Astrocyte (in vitro differentiated cells and primary cell): Measurements from ENCODE around the gene MICAL3. TPM values are rescaled to one million over a fixed set of nuclear protein-coding genes. Genes with fewer than 3 reads are reported as not detected.
A peak's percentile ranks its signal among the peaks of the same experiment; 100 is the strongest.

Experiments used
- DNase-seq: peaks from one replicate; pipeline ENCODE4 v3.0.0-alpha.2; 2010; ENCODE audit warnings: low read depth
- FAIRE-seq: peaks from 2 replicates; lab custom pipeline; 2011; peaks lifted over from hg19 to GRCh38; lab: Jason Lieb, UNC
- H2AFZ ChIP-seq: 2 replicates; pipeline ENCODE4 v1.6.0; 2012; ENCODE audit warnings: low read depth, low read length, inconsistent platforms
- H3K27ac ChIP-seq: 2 replicates; pipeline ENCODE4 v1.5.1; 2011; ENCODE audit warnings: low read depth, low read length, inconsistent platforms
- H3K27me3 ChIP-seq: 2 replicates; pipeline ENCODE4 v1.6.0; 2011; ENCODE audit warnings: low read length, inconsistent platforms; ENCODE audit not compliant: insufficient read depth
- H3K36me3 ChIP-seq: 2 replicates; pipeline ENCODE4 v1.5.1; 2011; ENCODE audit warnings: low read length, inconsistent platforms; ENCODE audit not compliant: insufficient read depth
- H3K4me1 ChIP-seq: 2 replicates; pipeline ENCODE4 v1.5.1; 2011; ENCODE audit warnings: low read length, inconsistent platforms; ENCODE audit not compliant: insufficient read depth
- H3K4me2 ChIP-seq: 2 replicates; pipeline ENCODE4 v1.6.0; 2012; ENCODE audit warnings: low read length, inconsistent platforms
- H3K4me3 ChIP-seq: 2 replicates; pipeline ENCODE4 v1.5.1; 2011; ENCODE audit warnings: low read depth, mild to moderate bottlenecking, low read length, inconsistent platforms; ENCODE audit not compliant: insufficient read depth
- H3K79me2 ChIP-seq: 2 replicates; pipeline ENCODE4 v1.6.0; 2012; ENCODE audit warnings: mild to moderate bottlenecking, low read length, inconsistent platforms; ENCODE audit not compliant: insufficient read depth
- H3K9ac ChIP-seq: 2 replicates; pipeline ENCODE4 v1.6.0; 2012; ENCODE audit warnings: mild to moderate bottlenecking, low read length, inconsistent platforms
- H3K9me3 ChIP-seq: 2 replicates; pipeline ENCODE4 v1.5.1; 2012; ENCODE audit warnings: low read depth, mild to moderate bottlenecking, low read length, inconsistent platforms; ENCODE audit not compliant: insufficient read depth
- H4K20me1 ChIP-seq: 2 replicates; pipeline ENCODE4 v1.6.0; 2012; ENCODE audit warnings: low read length, inconsistent platforms; ENCODE audit not compliant: insufficient read depth
- H3K27ac Mint-ChIP-seq: one replicate; pipeline ENCODE4 v1.8.0; 2021; ENCODE audit warnings: mild to moderate bottlenecking, mixed read lengths; ENCODE audit not compliant: unreplicated experiment
- H3K27me3 Mint-ChIP-seq: one replicate; pipeline ENCODE4 v1.8.0; 2021; ENCODE audit warnings: low read depth, mixed read lengths; ENCODE audit not compliant: unreplicated experiment
- H3K36me3 Mint-ChIP-seq: one replicate; pipeline ENCODE4 v1.8.0; 2021; ENCODE audit warnings: low read depth, mixed read lengths; ENCODE audit not compliant: unreplicated experiment
- H3K4me1 Mint-ChIP-seq: one replicate; pipeline ENCODE4 v1.8.0; 2021; ENCODE audit warnings: low read depth, mixed read lengths; ENCODE audit not compliant: unreplicated experiment
- H3K4me3 Mint-ChIP-seq: one replicate; pipeline ENCODE4 v1.8.0; 2021; ENCODE audit warnings: mild to moderate bottlenecking, moderate library complexity, mixed read lengths; ENCODE audit not compliant: unreplicated experiment
- H3K9me3 Mint-ChIP-seq: one replicate; pipeline ENCODE4 v1.8.0; 2021; ENCODE audit warnings: mild to moderate bottlenecking, mixed read lengths; ENCODE audit not compliant: unreplicated experiment
- EZH2 ChIP-seq: IDR thresholded peaks from 2 replicates; pipeline ENCODE4 v1.6.1; 2012; ENCODE audit warnings: mild to moderate bottlenecking, low read length, inconsistent platforms; ENCODE audit not compliant: insufficient read depth
- total RNA-seq: library from RNA; stranded (reverse); gene quantifications from 2 replicates; pipeline ENCODE4 v1.2.1, GENCODE V29; 2021
- TF ChIP-seq, protein P1 (sequence below): IDR thresholded peaks from 2 replicates; pipeline ENCODE4 v1.5.1; 2011; ENCODE audit warnings: low read depth, mild to moderate bottlenecking, inconsistent platforms, low read length, moderate library complexity; ENCODE audit not compliant: insufficient read depth

Gene MICAL3
- total RNA-seq, 1 donor from 2014 or later, result 113 TPM

DNA sequence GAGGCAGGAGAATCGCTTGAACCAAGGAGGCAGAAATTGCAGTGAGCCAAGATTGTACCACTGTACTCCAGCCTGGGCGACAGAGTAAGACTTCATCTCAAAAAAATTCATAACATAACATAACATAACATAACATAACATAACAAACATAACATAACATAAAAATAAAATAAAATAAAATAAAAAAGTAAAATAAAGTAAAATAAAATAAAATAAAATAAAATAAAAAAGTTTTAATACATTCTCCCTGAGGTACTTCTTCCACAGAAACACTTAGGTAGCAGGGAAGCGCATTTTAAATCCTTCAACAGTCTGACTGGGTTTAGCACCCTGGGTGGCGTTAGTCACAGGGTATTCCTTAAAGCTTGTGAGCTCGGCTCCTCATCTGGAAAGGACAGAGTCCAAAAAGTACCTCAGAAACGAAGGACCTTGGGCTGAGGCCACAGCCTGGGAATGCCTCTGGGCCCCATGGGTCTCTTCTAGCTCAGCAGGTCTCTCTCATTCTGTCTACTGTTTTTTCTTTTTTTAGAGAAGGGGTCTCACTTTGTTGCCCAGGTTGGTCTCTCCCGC lies 41.7 kb downstream of the MICAL3 start:
- Histone ChIP-seq H3K4me2 (no peak overlapping the region), H2AFZ (no peak overlapping the region), H3K4me1 (peaks cover 7% of the 10 kb centered on the region), H3K27me3 (no peaks in the 10 kb centered on the region), H3K4me3 (no peak overlapping the region), H3K9me3 (no peaks in the 10 kb centered on the region), H3K27ac (no peak overlapping the region), H3K36me3 (no peaks in the 10 kb centered on the region), H4K20me1 (peaks cover 67% of the 10 kb centered on the region), H3K9ac (no peak overlapping the region), H3K79me2 (peaks cover 87% of the 10 kb centered on the region)
- H3K36me3 Mint-ChIP-seq, result peaks cover 3% of the 10 kb centered on the region
- no peak overlapping the region for H3K27ac Mint-ChIP-seq
- H3K27me3 Mint-ChIP-seq, result no peaks in the 10 kb centered on the region
- no peaks in the 10 kb centered on the region for H3K9me3 Mint-ChIP-seq
- no peak overlapping the region for H3K4me3 Mint-ChIP-seq
- peaks cover 51% of the 10 kb centered on the region for H3K4me1 Mint-ChIP-seq
- TF ChIP-seq EZH2, result no peak
- TF ChIP-seq, protein P1, sequence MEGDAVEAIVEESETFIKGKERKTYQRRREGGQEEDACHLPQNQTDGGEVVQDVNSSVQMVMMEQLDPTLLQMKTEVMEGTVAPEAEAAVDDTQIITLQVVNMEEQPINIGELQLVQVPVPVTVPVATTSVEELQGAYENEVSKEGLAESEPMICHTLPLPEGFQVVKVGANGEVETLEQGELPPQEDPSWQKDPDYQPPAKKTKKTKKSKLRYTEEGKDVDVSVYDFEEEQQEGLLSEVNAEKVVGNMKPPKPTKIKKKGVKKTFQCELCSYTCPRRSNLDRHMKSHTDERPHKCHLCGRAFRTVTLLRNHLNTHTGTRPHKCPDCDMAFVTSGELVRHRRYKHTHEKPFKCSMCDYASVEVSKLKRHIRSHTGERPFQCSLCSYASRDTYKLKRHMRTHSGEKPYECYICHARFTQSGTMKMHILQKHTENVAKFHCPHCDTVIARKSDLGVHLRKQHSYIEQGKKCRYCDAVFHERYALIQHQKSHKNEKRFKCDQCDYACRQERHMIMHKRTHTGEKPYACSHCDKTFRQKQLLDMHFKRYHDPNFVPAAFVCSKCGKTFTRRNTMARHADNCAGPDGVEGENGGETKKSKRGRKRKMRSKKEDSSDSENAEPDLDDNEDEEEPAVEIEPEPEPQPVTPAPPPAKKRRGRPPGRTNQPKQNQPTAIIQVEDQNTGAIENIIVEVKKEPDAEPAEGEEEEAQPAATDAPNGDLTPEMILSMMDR, result no peak
- no peak for DNase-seq
- no peak for FAIRE-seq

- no peak overlapping the region for H2AFZ ChIP-seq
- no peak for DNase-seq
- peaks cover 41% of the 10 kb centered on the region for H3K4me1 Mint-ChIP-seq
- H3K4me3 ChIP-seq, result no peak overlapping the region
- no peaks in the 10 kb centered on the region for H3K27me3 Mint-ChIP-seq
- H3K27ac ChIP-seq, result no peak overlapping the region
- H3K36me3 ChIP-seq, result no peaks in the 10 kb centered on the region
- H3K79me2 ChIP-seq, result peaks cover 86% of the 10 kb centered on the region
- H3K27ac Mint-ChIP-seq, result no peak overlapping the region
- H3K4me1 ChIP-seq, result peaks cover 5% of the 10 kb centered on the region
- H4K20me1 ChIP-seq, result peaks cover 56% of the 10 kb centered on the region
- peaks cover 3% of the 10 kb centered on the region for H3K36me3 Mint-ChIP-seq
- no peak for FAIRE-seq
- no peak overlapping the region for H3K9ac ChIP-seq
- H3K4me2 ChIP-seq, result no peak overlapping the region
- H3K4me3 Mint-ChIP-seq, result no peak overlapping the region
- H3K9me3 ChIP-seq, result no peaks in the 10 kb centered on the region
- TF ChIP-seq EZH2, result no peak
- H3K9me3 Mint-ChIP-seq, result no peaks in the 10 kb centered on the region
- no peaks in the 10 kb centered on the region for H3K27me3 ChIP-seq
These were observed 42.9 kb downstream of the MICAL3 start for GRCh38 chr22:17981497-17981896.

DNA sequence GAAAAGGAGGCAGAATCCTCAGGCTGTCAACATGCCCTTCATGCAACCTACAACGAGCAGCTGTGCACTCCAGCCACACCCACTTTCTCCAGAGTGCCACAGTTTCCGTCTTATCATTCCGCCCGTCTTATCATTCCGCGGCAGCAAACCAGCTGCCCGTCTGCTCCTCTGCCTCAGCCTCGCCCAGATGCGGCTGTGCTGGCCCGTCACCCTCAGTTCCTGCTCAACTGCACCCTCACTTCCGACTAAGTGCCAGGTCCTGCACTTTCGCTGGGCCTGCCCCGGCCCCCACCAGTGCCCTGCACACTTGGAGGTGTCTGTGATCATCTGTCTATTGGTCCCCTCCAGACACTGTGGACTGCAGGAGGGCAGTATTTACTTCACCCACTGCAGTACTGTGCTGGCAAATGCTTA lies 43.7 kb downstream of the MICAL3 start:
- Mint-ChIP-seq H3K4me1 (peaks cover 41% of the 10 kb centered on the region), H3K36me3 (peaks cover 3% of the 10 kb centered on the region), H3K27ac (peak overlapping the region; percentile 27), H3K9me3 (no peaks in the 10 kb centered on the region), H3K4me3 (no peak overlapping the region), H3K27me3 (no peaks in the 10 kb centered on the region)
- peaks cover 60% of the 10 kb centered on the region for H4K20me1 ChIP-seq
- H3K4me1 ChIP-seq, result no peaks in the 10 kb centered on the region
- no peak overlapping the region for H3K4me3 ChIP-seq
- H3K9me3 ChIP-seq, result no peaks in the 10 kb centered on the region
- H2AFZ ChIP-seq, result no peak overlapping the region
- FAIRE-seq, result no peak
- no peak overlapping the region for H3K4me2 ChIP-seq
- H3K36me3 ChIP-seq, result no peaks in the 10 kb centered on the region
- H3K79me2 ChIP-seq, result peaks cover 88% of the 10 kb centered on the region
- H3K9ac ChIP-seq, result no peak overlapping the region
- no peak overlapping the region for H3K27ac ChIP-seq
- TF ChIP-seq, protein P1, result no peak
- no peak for TF ChIP-seq EZH2
- no peaks in the 10 kb centered on the region for H3K27me3 ChIP-seq
- no peak for DNase-seq
